Lower lobe of right lung (tissue), 2 donors: ENCODE measurements around the gene PLA2G7. TPM values are rescaled to one million over a fixed set of nuclear protein-coding genes. Genes with fewer than 3 reads are reported as not detected.
"Not testable (repeated sequence)": the region's sequence is repeated elsewhere in the genome, so short reads cannot be mapped to it uniquely, and the experiment has no call there.

ENCODE experiments used
- ATAC-seq, 2 donors: fragments of 200-7000 bp; cut with Tn5 transposase; one replicate each; pipeline ENCODE4 v1.9.1; 2020 to 2022; ENCODE audit warnings: mild to moderate bottlenecking in 2 of 2, moderate library complexity in 2 of 2
- DNase-seq: peaks from one replicate; pipeline ENCODE4 v3.0.0-alpha.2; 2020
- H3K27ac ChIP-seq: fragments of 200-600 bp; one replicate; pipeline ENCODE4 v1.8.0; 2022
- H3K27me3 ChIP-seq: fragments of 200-600 bp; one replicate; pipeline ENCODE4 v1.8.0; 2022; ENCODE audit warnings: low read depth
- H3K36me3 ChIP-seq: fragments of 200-600 bp; one replicate; pipeline ENCODE4 v1.8.0; 2022; ENCODE audit warnings: mild to moderate bottlenecking
- H3K4me1 ChIP-seq: fragments of 200-600 bp; one replicate; pipeline ENCODE4 v1.8.0; 2022
- H3K4me3 ChIP-seq: fragments of 200-600 bp; one replicate; pipeline ENCODE4 v1.8.0; 2022; ENCODE audit warnings: mild to moderate bottlenecking
- H3K9me3 ChIP-seq: fragments of 200-600 bp; one replicate; pipeline ENCODE4 v1.8.0; 2022
- CTCF ChIP-seq: fragments of 200-600 bp; IDR thresholded peaks from one replicate; pipeline ENCODE4 v1.8.0; 2022; ENCODE audit warnings: antibody characterized with exemption, mild to moderate bottlenecking
- intact Hi-C: fragments of 100-400 bp; cut with DNase I; formaldehyde crosslinking; loops from one replicate; pipeline ENCODE4 v1.11.0; 2022
- total RNA-seq: library from RNA; stranded (reverse); fragmentation: NEBNext Ultra II Directional; extraction: Animal tissue kit (Norgen Biotek cat#: 25700); gene quantifications from one replicate; pipeline ENCODE4 v1.2.1, GENCODE V29; 2021
- donor health status: DM: no; HTN: yes; CAD: no; lungs with severe emphysema.

Gene PLA2G7
- total RNA-seq, 1 donor from 2014 or later: 20.0 TPM

GRCh38 chr6:46776070-46776712 is 41.0 kb upstream of the PLA2G7 start:
- peaks cover 21% of the 10 kb centered on the region for H3K4me1 ChIP-seq
- H3K9me3 ChIP-seq: no peaks in the 10 kb centered on the region
- H3K36me3 ChIP-seq: no peaks in the 10 kb centered on the region
- TF ChIP-seq CTCF: no peak
- intact Hi-C loops: no loop called here
- H3K27me3 ChIP-seq: no peaks in the 10 kb centered on the region
- DNase-seq (no peak), ATAC-seq (peak; percentile 66 to 89)
- H3K4me3 ChIP-seq: no peak overlapping the region
- H3K27ac ChIP-seq: no peak overlapping the region

GRCh38 chr6:46774736-46775135 is 39.6 kb upstream of the PLA2G7 start:
- peaks cover 21% of the 10 kb centered on the region for H3K4me1 ChIP-seq
- intact Hi-C loops: not testable (repeated sequence)

GRCh38 chr6:46773201-46773855 is 38.2 kb upstream of the PLA2G7 start:
- Histone ChIP-seq H3K36me3 (no peaks in the 10 kb centered on the region), H3K4me3 (no peak overlapping the region), H3K9me3 (no peaks in the 10 kb centered on the region), H3K4me1 (peaks cover 21% of the 10 kb centered on the region), H3K27me3 (no peaks in the 10 kb centered on the region), H3K27ac (no peak overlapping the region)
- no peak for TF ChIP-seq CTCF
- ATAC-seq: no peak
- DNase-seq: no peak
- intact Hi-C loops: no loop called here

More at GRCh38 chr6:46774736-46775135, 39.6 kb upstream of the PLA2G7 start:
- H3K27ac ChIP-seq, H3K27me3 ChIP-seq, H3K4me3 ChIP-seq, DNase-seq, ATAC-seq, H3K36me3 ChIP-seq, H3K9me3 ChIP-seq: not testable (repeated sequence)

GRCh38 chr6:46772762-46773161 is 37.6 kb upstream of the PLA2G7 start:
- H3K9me3 ChIP-seq: no peaks in the 10 kb centered on the region
- no peaks in the 10 kb centered on the region for H3K27me3 ChIP-seq
- intact Hi-C loops: no loop called here
- no peak overlapping the region for H3K4me3 ChIP-seq
- peaks cover 21% of the 10 kb centered on the region for H3K4me1 ChIP-seq
- ATAC-seq: peak; percentile 66 to 87
- H3K27ac ChIP-seq: peak overlapping the region; percentile 37
- DNase-seq: peak; percentile 72
- no peak for TF ChIP-seq CTCF
- no peaks in the 10 kb centered on the region for H3K36me3 ChIP-seq

GRCh38 chr6:46772016-46772415 is 36.8 kb upstream of the PLA2G7 start:
- TF ChIP-seq CTCF: no peak
- Histone ChIP-seq H3K9me3 (no peaks in the 10 kb centered on the region), H3K4me1 (peaks cover 21% of the 10 kb centered on the region), H3K27me3 (no peaks in the 10 kb centered on the region), H3K27ac (peak overlapping the region; percentile 37), H3K36me3 (no peaks in the 10 kb centered on the region), H3K4me3 (no peak overlapping the region)
- intact Hi-C loops: no loop called here
- DNase-seq: no peak
- ATAC-seq: no peak

- no peaks in the 10 kb centered on the region for H3K36me3 ChIP-seq
- no peaks in the 10 kb centered on the region for H3K27me3 ChIP-seq
- H3K4me3 ChIP-seq: no peak overlapping the region
- no peaks in the 10 kb centered on the region for H3K9me3 ChIP-seq
- no peak for TF ChIP-seq CTCF
- no peak overlapping the region for H3K27ac ChIP-seq
- ATAC-seq (no peak), DNase-seq (no peak)
- H3K4me1 ChIP-seq: no peaks in the 10 kb centered on the region
- intact Hi-C loops: no loop called here
Observed at GRCh38 chr6:46764961-46765360, 29.8 kb upstream of the PLA2G7 start.

GRCh38 chr6:46764280-46764679 is 29.1 kb upstream of the PLA2G7 start:
- H3K4me3 ChIP-seq, H3K9me3 ChIP-seq, intact Hi-C loops, ATAC-seq, H3K27me3 ChIP-seq, H3K36me3 ChIP-seq, DNase-seq, H3K4me1 ChIP-seq, H3K27ac ChIP-seq: not testable (repeated sequence)
